Astrocyte of the spinal cord (primary cell): ENCODE results near the gene MCC.

Source experiments
- DNase-seq: peaks from one replicate; pipeline ENCODE4 v3.0.0; 2011; ENCODE audit warnings: low read depth, low spot score
- H3K4me3 ChIP-seq: 2 replicates; pipeline ENCODE4 v1.5.1; 2011; ENCODE audit warnings: low read depth, mild to moderate bottlenecking, low read length, moderate library complexity
- CTCF ChIP-seq: IDR thresholded peaks from 2 replicates; pipeline ENCODE4 v1.5.1; 2012; ENCODE audit warnings: low read depth, mild to moderate bottlenecking, low read length, inconsistent platforms
- in situ Hi-C: cut with HindIII; loops from 2 replicates; pipeline ENCODE4 v1.10.0; 2017; ENCODE audit warnings: low sequenced_read_pairs

MCC gene

DNA sequence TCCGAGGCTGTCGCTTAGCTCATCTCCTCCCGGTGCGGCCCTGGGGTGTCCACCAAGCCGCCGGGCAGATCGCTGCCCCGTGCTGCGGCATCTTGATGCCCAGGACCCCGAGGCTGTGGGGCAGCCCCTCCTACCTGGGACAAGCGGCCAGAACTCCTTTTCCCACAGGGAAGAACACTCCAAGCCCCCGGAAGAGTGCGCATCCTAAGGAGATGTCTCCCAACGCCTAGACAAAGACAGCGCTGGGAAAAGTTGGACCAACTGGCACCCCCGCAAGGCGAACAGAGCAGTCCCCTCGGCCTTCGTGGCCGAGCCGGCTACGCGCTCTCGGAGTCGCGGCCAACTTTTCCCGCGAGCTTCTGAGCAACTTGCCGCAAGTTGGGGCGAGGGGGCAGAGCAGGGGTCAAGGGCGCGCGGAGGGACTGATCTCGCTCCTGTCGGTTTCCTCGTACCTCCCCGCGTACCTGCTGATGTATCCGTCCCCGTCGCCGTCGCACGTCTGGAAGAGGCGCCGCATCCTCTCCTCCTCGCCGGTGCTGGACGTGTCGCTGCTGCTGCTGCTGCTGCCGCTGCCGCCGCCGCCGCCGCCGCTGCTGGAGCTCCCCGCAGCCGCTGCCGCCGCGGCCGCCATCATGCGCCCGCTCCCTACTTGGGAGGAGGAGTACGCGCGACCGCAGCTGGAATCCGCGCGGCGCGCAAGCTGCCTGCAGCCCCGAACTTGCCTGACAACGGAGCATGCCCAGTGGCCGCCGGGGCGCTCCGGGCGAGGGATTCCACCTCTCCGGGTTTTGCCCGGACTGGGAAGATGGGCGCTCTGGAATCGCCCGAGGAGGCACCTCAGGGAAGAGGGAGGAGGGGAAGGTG is at the start of gene MCC:
TSS of gene MCC (minus strand) at position 673 of the 864 bp plus-strand sequence.
- in situ Hi-C loops, result no loop called here
- no peak for TF ChIP-seq CTCF
- peak within 1 kb of the TSS; percentile 78 for H3K4me3 ChIP-seq
- peak; percentile 93 for DNase-seq

DNA sequence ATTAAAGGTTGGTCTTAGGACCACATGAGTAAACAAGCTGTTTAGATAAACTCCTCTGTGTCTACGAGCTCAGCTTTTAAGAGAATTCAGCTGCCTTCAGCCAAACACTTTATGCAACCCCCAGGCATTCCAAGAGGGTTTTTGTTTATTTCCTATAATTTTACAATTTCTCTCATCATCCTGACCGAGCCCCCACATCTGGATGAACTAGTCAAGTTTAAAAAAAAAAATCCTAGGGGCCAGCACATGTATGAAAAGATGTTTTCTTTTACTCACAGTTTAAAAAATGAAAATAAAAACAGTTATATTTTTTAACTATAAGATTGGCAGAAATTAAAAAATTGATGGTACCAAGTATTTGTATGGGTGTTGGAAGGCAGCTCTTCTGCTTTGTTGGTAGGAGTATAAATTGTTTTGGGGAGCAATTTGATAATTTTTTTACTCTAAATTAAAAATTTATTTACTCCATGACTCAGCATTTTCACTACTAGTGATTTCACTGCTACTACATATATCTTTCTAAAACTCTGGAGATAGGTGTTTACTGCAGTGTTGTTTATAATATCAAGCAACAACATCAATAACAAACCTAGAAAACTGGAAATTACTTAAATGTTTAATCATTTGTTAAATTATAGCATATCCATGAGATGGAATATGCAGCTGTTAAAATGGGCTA is 43.4 kb upstream of the MCC start:
- DNase-seq, result peak; percentile 14
- no peak for TF ChIP-seq CTCF
- in situ Hi-C loops, result no loop called here
- H3K4me3 ChIP-seq, result no peak overlapping the region

GRCh38 chr5:113527746-113528145 is 39.5 kb upstream of the MCC start:
- no peak for DNase-seq
- TF ChIP-seq CTCF, result no peak
- in situ Hi-C loops, result no loop called here
- H3K4me3 ChIP-seq, result no peak overlapping the region

- DNase-seq, result no peak
- in situ Hi-C loops, result no loop called here
- no peak for TF ChIP-seq CTCF
- H3K4me3 ChIP-seq, result no peak overlapping the region
These were observed 38.2 kb upstream of the MCC start for GRCh38 chr5:113526421-113526820.

- in situ Hi-C loops, result no loop called here
- no peak for DNase-seq
- no peak for TF ChIP-seq CTCF
- no peak overlapping the region for H3K4me3 ChIP-seq
These were observed 36.7 kb upstream of the MCC start for GRCh38 chr5:113524927-113525326.

GRCh38 chr5:113523168-113523567 is 34.9 kb upstream of the MCC start:
- no peak for TF ChIP-seq CTCF
- in situ Hi-C loops, result no loop called here
- no peak for DNase-seq
- H3K4me3 ChIP-seq, result no peak overlapping the region
